Testis (tissue), 2 donors: Measurements from ENCODE around the gene MPND.

Experiments used
- POLR2A ChIP-seq: fragments of 450-650 bp; IDR thresholded peaks from one replicate; pipeline ENCODE4 v1.6.1; 2017; ENCODE audit warnings: antibody characterized with exemption, mild to moderate bottlenecking, moderate library complexity
- TF ChIP-seq, protein P1 (sequence below), 3 experiments: fragments of 450-650 bp in 2 of 3; fragments of 200-600 bp in 1 of 3; sonication (generic) in 1 of 3; IDR thresholded peaks; one replicate each; pipeline ENCODE4 v1.5.1; 2016 to 2019; ENCODE audit warnings: antibody characterized with exemption in 3 of 3, mild to moderate bottlenecking in 2 of 3, moderate library complexity in 1 of 3

GRCh38 chr19:4406626-4407025 lies 63.3 kb downstream of the MPND start:
- TF ChIP-seq, protein P1, sequence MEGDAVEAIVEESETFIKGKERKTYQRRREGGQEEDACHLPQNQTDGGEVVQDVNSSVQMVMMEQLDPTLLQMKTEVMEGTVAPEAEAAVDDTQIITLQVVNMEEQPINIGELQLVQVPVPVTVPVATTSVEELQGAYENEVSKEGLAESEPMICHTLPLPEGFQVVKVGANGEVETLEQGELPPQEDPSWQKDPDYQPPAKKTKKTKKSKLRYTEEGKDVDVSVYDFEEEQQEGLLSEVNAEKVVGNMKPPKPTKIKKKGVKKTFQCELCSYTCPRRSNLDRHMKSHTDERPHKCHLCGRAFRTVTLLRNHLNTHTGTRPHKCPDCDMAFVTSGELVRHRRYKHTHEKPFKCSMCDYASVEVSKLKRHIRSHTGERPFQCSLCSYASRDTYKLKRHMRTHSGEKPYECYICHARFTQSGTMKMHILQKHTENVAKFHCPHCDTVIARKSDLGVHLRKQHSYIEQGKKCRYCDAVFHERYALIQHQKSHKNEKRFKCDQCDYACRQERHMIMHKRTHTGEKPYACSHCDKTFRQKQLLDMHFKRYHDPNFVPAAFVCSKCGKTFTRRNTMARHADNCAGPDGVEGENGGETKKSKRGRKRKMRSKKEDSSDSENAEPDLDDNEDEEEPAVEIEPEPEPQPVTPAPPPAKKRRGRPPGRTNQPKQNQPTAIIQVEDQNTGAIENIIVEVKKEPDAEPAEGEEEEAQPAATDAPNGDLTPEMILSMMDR (IDR thresholded peaks at IDR 0.05), result no peak
- TF ChIP-seq POLR2A, result no peak
